ENCODE measurements around the gene MERTK. TPM values are rescaled to one million over a fixed set of nuclear protein-coding genes. Genes with fewer than 3 reads are reported as not detected.

Gene MERTK
- total and polyA plus RNA-seq, 3 donors from 2014 or later, result 28.9 to 74.2 (median 73.8) TPM

GRCh38 chr2:111990375-111990774, 92.0 kb downstream of the MERTK start:
- Histone ChIP-seq H3K4me3 (no peak overlapping the region), H3K36me3 (ENCODE audit: low read depth, missing control alignments) (no peaks in the 10 kb centered on the region), H3K9me3 (no peaks in the 10 kb centered on the region), H3K27ac (no peak overlapping the region), H3K27me3 (no peaks in the 10 kb centered on the region), H3K4me1 (peaks cover 8% of the 10 kb centered on the region)
- no peak for DNase-seq
- TF ChIP-seq POLR2A (IDR thresholded peaks at IDR 0.05) (no peak), CTCF (IDR thresholded peaks at IDR 0.05) (no peak)
- 95 to 99% methylated on average over 3 of the region's 3 CpGs for WGBS, 2 donors
- intact Hi-C loops (cut with DNase I; ENCODE audit: low total_unique reads), result no loop called here

- Histone ChIP-seq H3K4me1 (peaks cover 5% of the 10 kb centered on the region), H3K27me3 (no peaks in the 10 kb centered on the region), H3K36me3 (ENCODE audit: low read depth, missing control alignments) (no peaks in the 10 kb centered on the region), H3K9me3 (no peaks in the 10 kb centered on the region), H3K4me3 (no peak overlapping the region), H3K27ac (no peak overlapping the region)
- intact Hi-C loops (cut with DNase I; ENCODE audit: low total_unique reads), result no loop called here
- no peak for DNase-seq
- 91 to 96% methylated on average over 7 of the region's 7 CpGs for WGBS, 2 donors
- no peak for TF ChIP-seq CTCF (IDR thresholded peaks at IDR 0.05)
- TF ChIP-seq POLR2A (IDR thresholded peaks at IDR 0.05), result no peak
Observed at GRCh38 chr2:111990856-111991255, 92.4 kb downstream of the MERTK start.

DNA sequence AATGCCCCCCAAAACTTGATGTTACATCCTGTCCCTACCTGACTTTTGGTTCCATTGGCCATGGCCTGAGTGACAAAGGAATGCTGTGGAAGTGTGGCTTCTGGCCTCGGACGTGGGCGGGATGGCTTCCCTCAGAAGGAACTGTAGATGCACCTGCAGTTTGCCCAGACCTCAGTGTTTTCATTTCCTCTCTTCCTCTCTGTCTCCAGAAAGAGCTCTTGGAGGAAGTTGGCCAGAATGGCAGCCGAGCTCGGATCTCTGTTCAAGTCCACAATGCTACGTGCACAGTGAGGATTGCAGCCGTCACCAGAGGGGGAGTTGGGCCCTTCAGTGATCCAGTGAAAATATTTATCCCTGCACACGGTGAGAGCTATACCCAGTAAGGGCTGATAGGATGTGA, 95.6 kb downstream of the MERTK start:
- Histone ChIP-seq H3K27ac (no peak overlapping the region), H3K4me3 (no peak overlapping the region), H3K27me3 (no peaks in the 10 kb centered on the region), H3K36me3 (ENCODE audit: low read depth, missing control alignments) (no peaks in the 10 kb centered on the region), H3K4me1 (no peaks in the 10 kb centered on the region), H3K9me3 (no peaks in the 10 kb centered on the region)
- intact Hi-C loops (cut with DNase I; ENCODE audit: low total_unique reads), result no loop called here
- TF ChIP-seq CTCF (IDR thresholded peaks at IDR 0.05), result no peak
- no peak for TF ChIP-seq POLR2A (IDR thresholded peaks at IDR 0.05)
- no peak for DNase-seq
- WGBS, 2 donors, result 91 to 96% methylated on average over 8 of the region's 8 CpGs

GRCh38 chr2:111995148-111995547, 96.7 kb downstream of the MERTK start:
- Histone ChIP-seq H3K4me3 (no peak overlapping the region), H3K27me3 (no peaks in the 10 kb centered on the region), H3K9me3 (no peaks in the 10 kb centered on the region), H3K4me1 (no peaks in the 10 kb centered on the region), H3K27ac (no peak overlapping the region), H3K36me3 (ENCODE audit: low read depth, missing control alignments) (no peaks in the 10 kb centered on the region)
- TF ChIP-seq POLR2A (IDR thresholded peaks at IDR 0.05) (no peak), CTCF (IDR thresholded peaks at IDR 0.05) (no peak)
- no peak for DNase-seq
- intact Hi-C loops (cut with DNase I; ENCODE audit: low total_unique reads), result no loop called here
- 88% methylated on average over 5 of the region's 5 CpGs for WGBS, 2 donors

DNA sequence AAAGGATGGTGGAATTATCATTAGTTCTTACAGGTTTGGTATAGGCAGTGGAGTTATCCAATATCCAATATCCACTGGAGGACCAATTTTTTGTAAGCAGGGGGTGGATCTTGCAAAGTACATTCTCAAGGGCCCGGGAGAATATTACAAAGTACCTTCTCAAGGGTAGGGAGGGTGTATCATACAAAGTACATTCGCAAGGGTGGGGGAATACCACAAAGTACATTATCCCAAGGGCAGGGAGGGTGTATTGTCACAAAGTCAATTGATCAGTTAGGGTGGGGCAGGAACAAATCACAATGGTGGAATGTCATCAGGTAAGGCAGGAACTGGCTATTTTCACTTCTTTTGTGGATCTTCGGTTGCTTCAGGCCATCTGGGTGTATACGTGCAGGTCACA, 101.4 kb downstream of the MERTK start:
- no peak for DNase-seq
- TF ChIP-seq CTCF (IDR thresholded peaks at IDR 0.05), result no peak
- no peak for TF ChIP-seq POLR2A (IDR thresholded peaks at IDR 0.05)
- 65 to 72% methylated on average over 4 of the region's 4 CpGs for WGBS, 2 donors
- H3K9me3 ChIP-seq, result no peaks in the 10 kb centered on the region
- no peak overlapping the region for H3K4me3 ChIP-seq
- no peak overlapping the region for H3K27ac ChIP-seq
- H3K36me3 ChIP-seq (ENCODE audit: low read depth, missing control alignments), result no peaks in the 10 kb centered on the region
- H3K27me3 ChIP-seq, result no peaks in the 10 kb centered on the region
- intact Hi-C loops (cut with DNase I; ENCODE audit: low total_unique reads), result no loop called here
- H3K4me1 ChIP-seq, result peaks cover 8% of the 10 kb centered on the region
